H1 (cell line): ENCODE data around the gene MAP2K5. TPM values are rescaled to one million over a fixed set of nuclear protein-coding genes. Genes with fewer than 3 reads are reported as not detected.

Experiments
- RNF2 ChIP-seq: fragments of 200-900, 300-1000 bp; sonication (generic); IDR thresholded peaks from 2 replicates; pipeline ENCODE4 v1.7.1; 2016; ENCODE audit warnings: borderline replicate concordance, low read depth, mild to moderate bottlenecking, antibody characterized with exemption, low read length; ENCODE audit not compliant: poor library complexity, severe bottlenecking; ENCODE audit errors: missing control alignments
- RXRA ChIP-seq: IDR thresholded peaks from 2 replicates; pipeline ENCODE4 v1.6.1; 2011; ENCODE audit warnings: low read depth, mild to moderate bottlenecking, low read length, moderate library complexity; ENCODE audit not compliant: insufficient read depth
- TAF7 ChIP-seq: optimal IDR thresholded peaks from 2 replicates; pipeline ENCODE3; 2011; ENCODE audit warnings: low read depth, mild to moderate bottlenecking, inconsistent platforms, low read length, moderate library complexity, borderline replicate concordance
- polyA plus RNA-seq, 7 experiments: library from polyadenylated mRNA; depleted of rRNA in 3 of 7; stranded (reverse) in 5 of 7; unstranded in 2 of 7; fragments of >200 nt in 5 of 7; fragments of 200-250 nt in 2 of 7; gene quantifications; 1 replicate in 5 of 7; 2 replicates in 1 of 7; 4 replicates in 1 of 7; pipeline versions ENCODE4 v1.2.1 to v1.2.3, GENCODE V29; 2011 to 2013; ENCODE audit warnings: missing spikeins in 2 of 7, mixed read lengths in 2 of 7
- total RNA-seq: library from RNA; stranded (reverse); fragmentation: NEBNext Ultra II Directional; extraction: Animal tissue kit (Norgen Biotek cat#: 25700); gene quantifications from 2 replicates; pipeline ENCODE4 v1.2.1, GENCODE V29; 2021
- TF ChIP-seq, protein P1 (sequence below): IDR thresholded peaks from 2 replicates; pipeline ENCODE4 v1.6.1; 2011; ENCODE audit warnings: low read length, improper control_type of control experiment
- TF ChIP-seq, protein P2 (sequence below): fragments of 300-600 bp; sonication (generic); IDR thresholded peaks from 2 replicates; pipeline ENCODE4 v1.7.1; 2012; ENCODE audit warnings: low read length, moderate library complexity, mild to moderate bottlenecking, inconsistent platforms; ENCODE audit not compliant: insufficient replicate concordance

MAP2K5 gene
- total and polyA plus RNA-seq, 2 of the 8 experiments (the other 6 are each of a cell fraction or from before 2014, with no cell fraction given): 4.4 to 15.8 TPM

- TF ChIP-seq, protein P1, sequence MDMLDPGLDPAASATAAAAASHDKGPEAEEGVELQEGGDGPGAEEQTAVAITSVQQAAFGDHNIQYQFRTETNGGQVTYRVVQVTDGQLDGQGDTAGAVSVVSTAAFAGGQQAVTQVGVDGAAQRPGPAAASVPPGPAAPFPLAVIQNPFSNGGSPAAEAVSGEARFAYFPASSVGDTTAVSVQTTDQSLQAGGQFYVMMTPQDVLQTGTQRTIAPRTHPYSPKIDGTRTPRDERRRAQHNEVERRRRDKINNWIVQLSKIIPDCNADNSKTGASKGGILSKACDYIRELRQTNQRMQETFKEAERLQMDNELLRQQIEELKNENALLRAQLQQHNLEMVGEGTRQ: no peak
- TF ChIP-seq, protein P2, sequence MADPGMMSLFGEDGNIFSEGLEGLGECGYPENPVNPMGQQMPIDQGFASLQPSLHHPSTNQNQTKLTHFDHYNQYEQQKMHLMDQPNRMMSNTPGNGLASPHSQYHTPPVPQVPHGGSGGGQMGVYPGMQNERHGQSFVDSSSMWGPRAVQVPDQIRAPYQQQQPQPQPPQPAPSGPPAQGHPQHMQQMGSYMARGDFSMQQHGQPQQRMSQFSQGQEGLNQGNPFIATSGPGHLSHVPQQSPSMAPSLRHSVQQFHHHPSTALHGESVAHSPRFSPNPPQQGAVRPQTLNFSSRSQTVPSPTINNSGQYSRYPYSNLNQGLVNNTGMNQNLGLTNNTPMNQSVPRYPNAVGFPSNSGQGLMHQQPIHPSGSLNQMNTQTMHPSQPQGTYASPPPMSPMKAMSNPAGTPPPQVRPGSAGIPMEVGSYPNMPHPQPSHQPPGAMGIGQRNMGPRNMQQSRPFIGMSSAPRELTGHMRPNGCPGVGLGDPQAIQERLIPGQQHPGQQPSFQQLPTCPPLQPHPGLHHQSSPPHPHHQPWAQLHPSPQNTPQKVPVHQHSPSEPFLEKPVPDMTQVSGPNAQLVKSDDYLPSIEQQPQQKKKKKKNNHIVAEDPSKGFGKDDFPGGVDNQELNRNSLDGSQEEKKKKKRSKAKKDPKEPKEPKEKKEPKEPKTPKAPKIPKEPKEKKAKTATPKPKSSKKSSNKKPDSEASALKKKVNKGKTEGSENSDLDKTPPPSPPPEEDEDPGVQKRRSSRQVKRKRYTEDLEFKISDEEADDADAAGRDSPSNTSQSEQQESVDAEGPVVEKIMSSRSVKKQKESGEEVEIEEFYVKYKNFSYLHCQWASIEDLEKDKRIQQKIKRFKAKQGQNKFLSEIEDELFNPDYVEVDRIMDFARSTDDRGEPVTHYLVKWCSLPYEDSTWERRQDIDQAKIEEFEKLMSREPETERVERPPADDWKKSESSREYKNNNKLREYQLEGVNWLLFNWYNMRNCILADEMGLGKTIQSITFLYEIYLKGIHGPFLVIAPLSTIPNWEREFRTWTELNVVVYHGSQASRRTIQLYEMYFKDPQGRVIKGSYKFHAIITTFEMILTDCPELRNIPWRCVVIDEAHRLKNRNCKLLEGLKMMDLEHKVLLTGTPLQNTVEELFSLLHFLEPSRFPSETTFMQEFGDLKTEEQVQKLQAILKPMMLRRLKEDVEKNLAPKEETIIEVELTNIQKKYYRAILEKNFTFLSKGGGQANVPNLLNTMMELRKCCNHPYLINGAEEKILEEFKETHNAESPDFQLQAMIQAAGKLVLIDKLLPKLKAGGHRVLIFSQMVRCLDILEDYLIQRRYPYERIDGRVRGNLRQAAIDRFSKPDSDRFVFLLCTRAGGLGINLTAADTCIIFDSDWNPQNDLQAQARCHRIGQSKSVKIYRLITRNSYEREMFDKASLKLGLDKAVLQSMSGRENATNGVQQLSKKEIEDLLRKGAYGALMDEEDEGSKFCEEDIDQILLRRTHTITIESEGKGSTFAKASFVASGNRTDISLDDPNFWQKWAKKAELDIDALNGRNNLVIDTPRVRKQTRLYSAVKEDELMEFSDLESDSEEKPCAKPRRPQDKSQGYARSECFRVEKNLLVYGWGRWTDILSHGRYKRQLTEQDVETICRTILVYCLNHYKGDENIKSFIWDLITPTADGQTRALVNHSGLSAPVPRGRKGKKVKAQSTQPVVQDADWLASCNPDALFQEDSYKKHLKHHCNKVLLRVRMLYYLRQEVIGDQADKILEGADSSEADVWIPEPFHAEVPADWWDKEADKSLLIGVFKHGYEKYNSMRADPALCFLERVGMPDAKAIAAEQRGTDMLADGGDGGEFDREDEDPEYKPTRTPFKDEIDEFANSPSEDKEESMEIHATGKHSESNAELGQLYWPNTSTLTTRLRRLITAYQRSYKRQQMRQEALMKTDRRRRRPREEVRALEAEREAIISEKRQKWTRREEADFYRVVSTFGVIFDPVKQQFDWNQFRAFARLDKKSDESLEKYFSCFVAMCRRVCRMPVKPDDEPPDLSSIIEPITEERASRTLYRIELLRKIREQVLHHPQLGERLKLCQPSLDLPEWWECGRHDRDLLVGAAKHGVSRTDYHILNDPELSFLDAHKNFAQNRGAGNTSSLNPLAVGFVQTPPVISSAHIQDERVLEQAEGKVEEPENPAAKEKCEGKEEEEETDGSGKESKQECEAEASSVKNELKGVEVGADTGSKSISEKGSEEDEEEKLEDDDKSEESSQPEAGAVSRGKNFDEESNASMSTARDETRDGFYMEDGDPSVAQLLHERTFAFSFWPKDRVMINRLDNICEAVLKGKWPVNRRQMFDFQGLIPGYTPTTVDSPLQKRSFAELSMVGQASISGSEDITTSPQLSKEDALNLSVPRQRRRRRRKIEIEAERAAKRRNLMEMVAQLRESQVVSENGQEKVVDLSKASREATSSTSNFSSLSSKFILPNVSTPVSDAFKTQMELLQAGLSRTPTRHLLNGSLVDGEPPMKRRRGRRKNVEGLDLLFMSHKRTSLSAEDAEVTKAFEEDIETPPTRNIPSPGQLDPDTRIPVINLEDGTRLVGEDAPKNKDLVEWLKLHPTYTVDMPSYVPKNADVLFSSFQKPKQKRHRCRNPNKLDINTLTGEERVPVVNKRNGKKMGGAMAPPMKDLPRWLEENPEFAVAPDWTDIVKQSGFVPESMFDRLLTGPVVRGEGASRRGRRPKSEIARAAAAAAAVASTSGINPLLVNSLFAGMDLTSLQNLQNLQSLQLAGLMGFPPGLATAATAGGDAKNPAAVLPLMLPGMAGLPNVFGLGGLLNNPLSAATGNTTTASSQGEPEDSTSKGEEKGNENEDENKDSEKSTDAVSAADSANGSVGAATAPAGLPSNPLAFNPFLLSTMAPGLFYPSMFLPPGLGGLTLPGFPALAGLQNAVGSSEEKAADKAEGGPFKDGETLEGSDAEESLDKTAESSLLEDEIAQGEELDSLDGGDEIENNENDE: no peak
- TF ChIP-seq RXRA (no peak), TAF7 (no peak), RNF2 (no peak)
Observed at GRCh38 chr15:67569668-67570067, 27.2 kb downstream of the MAP2K5 start (continued).
